HG02610 (cell line): ENCODE measurements around the gene SLC39A1.
"Not testable (repeated sequence)": the region's sequence is repeated elsewhere in the genome, so short reads cannot be mapped to it uniquely, and the experiment has no call there.

Experiments
- ATAC-seq: cut with Tn5 transposase; IDR thresholded peaks from one replicate; pipeline ENCODE4 v1.9.1; 2021; ENCODE audit warnings: mild to moderate bottlenecking, moderate library complexity; ENCODE audit not compliant: unreplicated experiment

SLC39A1 gene

DNA sequence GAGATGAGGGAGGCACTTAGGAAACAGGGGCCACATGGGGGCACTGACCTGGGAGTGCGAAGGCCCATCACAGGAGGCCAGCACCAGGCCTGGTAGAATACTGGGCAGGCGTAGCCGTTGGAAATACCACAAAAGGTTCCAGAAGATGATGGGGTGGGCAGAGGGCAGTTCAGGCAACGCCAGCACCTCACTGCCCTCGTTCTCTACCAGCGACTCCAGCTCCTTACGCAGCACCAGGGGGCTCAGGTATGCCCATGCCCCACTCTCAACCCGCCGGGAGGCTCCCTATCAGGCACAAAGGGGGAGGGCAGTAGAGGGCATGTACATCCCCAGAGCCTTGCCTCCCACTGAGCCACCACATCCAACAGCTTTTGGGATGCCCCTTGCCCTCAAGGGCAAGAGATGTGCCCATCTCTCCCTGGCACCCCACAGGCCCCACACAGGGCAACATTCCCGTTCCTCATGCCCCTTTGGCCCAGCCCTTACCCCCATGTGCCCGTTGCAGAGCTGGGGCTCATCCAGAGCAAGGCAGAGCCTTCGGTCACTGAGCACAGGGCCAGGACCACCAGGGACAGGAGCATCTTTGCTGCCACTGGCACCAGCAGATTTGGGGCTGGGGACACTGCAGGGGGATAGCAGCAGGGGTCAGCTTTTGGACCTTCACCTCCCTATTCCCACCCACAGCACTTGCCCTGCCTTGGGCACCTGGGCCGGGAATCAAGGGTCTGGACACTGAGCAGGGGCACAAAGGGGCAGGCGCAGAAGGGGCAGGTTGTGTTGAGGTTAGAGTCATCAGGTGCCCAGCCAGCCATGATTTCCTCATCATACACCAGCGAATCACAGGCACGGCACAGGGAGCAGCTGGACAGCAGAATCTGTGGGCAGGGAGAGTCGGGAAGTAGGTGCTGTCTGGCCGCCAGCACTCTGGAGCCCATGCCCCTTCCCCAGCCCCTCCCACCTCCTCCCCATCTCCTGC lies 30.9 kb downstream of the SLC39A1 start:
- ATAC-seq, result no peak

DNA sequence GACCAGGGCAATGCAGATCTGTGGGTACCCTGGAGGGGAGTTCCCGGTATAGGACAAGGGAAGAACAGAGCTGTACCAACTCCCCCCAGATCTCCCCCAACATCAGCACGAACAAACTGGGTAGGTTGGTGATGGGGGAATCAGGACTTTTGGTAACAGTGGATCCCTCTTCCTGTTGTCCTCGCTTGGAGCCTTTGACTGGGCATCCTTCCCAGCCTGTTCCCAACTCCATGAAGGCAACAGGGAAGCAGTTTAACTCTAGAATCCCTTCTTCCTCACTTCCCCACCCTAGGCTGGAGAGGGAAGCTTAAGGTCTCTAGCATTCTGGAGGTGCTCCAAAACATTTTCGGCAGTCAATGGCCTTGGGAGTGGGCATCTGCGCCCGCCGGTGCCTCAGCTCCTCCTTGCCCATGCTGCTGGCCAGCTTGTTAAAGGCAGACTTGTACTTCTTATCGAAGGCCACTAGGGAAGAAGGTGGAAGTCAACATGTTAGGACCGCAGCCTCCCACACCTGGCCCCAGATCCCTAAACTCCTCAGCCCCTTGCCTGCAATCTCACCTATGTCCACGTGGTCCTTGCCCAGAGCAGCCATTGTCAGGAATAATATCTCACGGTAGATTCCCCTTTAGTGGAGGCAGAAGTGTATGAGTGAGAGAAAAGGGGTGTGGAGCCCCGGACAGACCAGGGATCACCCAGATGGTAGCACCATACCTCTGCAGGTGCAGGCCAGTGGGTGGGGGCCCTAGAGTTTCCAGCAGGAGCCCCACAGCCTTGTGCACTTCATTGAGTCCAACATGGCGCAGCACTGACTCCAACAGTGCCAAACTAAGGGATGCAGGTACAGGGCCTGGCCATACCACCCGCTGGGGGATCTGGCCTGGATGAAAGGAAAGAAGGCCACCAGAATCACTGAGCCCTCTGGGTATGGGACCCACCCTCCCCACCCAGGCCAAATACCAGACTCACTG lies 33.1 kb downstream of the SLC39A1 start:
- no peak for ATAC-seq

GRCh38 chr1:153929426-153929825 lies 33.9 kb downstream of the SLC39A1 start:
- no peak for ATAC-seq

GRCh38 chr1:153928791-153929341 lies 34.5 kb downstream of the SLC39A1 start:
- no peak for ATAC-seq

GRCh38 chr1:153928245-153928644 lies 35.1 kb downstream of the SLC39A1 start:
- ATAC-seq, result no peak

DNA sequence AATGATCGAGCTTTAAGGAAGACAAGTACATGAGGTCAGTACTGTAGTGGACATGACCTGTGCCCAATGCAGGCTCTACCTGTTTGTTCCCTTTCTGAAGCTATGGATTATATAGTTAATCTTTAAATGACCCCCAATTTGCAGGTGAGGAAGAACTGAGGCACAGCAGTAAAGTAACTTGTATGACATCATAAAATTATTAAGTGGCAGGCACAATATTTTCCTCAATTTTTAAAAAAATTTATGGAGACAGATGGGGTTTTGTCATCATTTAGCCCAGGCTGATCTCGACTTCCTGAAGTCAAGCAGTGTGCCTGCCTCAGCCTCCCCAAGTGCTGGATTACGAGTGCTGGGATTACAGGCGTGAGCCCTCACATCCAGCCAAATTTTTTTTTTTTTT lies 36.9 kb downstream of the SLC39A1 start:
- ATAC-seq, result no peak

DNA sequence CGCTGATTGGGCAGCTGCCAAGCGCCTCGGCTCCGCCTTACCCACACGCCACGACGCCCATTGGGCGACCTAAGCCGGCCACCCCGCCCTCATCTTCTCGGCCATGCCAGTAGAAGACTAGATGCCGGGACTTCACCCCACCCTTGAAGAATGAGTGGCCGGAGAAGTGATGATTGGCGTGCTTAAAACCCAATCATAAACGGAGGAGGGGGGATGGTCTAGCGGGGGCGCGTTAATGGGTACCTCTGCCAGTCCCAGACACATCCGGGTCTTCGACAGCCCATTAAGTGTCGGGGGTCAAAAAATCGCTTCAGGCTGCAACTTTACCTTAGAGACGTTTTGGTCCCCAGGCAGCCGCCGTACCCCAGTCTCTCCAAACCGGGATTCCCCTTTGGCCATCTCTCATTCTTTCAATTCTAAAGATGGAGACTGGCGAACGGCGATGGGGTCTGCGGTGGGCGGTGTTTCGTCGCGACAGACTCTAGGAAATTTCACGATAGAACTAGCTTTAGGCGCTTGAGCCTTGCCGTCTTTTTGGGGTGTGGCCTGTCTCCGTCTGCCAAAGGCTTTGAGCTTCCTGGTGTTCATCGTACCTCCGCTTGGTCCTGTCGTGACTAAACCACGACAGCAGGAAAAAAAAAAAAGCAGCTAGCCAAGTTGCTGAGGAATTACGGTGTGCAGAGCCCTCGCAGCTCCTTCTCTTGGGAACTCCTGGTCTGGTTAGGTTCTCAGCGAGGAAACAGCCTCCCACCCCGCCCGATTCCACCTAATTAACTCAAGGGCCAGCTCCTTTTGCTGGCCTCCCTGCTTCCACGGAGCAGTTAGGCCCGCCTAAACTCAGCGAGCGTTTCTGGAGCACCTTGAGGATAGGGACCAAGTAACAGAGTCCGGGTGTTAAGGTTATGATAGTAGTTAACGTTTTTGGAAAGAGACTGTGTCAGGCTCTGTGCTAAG lies 40.1 kb downstream of the SLC39A1 start, which contains the start of gene GATAD2B:
Gene GATAD2B (minus strand): TSS at position 1 of the 954 bp plus-strand sequence. CDS start 94,625 bp downstream, outside the sequence.
- ATAC-seq, result peak; percentile 94

GRCh38 chr1:153922076-153922971 lies 41.0 kb downstream of the SLC39A1 start:
- ATAC-seq, result peak; percentile 14

GRCh38 chr1:153921803-153922075 lies 41.6 kb downstream of the SLC39A1 start:
- no peak for ATAC-seq

GRCh38 chr1:153921080-153921802 lies 42.1 kb downstream of the SLC39A1 start:
- no peak for ATAC-seq

DNA sequence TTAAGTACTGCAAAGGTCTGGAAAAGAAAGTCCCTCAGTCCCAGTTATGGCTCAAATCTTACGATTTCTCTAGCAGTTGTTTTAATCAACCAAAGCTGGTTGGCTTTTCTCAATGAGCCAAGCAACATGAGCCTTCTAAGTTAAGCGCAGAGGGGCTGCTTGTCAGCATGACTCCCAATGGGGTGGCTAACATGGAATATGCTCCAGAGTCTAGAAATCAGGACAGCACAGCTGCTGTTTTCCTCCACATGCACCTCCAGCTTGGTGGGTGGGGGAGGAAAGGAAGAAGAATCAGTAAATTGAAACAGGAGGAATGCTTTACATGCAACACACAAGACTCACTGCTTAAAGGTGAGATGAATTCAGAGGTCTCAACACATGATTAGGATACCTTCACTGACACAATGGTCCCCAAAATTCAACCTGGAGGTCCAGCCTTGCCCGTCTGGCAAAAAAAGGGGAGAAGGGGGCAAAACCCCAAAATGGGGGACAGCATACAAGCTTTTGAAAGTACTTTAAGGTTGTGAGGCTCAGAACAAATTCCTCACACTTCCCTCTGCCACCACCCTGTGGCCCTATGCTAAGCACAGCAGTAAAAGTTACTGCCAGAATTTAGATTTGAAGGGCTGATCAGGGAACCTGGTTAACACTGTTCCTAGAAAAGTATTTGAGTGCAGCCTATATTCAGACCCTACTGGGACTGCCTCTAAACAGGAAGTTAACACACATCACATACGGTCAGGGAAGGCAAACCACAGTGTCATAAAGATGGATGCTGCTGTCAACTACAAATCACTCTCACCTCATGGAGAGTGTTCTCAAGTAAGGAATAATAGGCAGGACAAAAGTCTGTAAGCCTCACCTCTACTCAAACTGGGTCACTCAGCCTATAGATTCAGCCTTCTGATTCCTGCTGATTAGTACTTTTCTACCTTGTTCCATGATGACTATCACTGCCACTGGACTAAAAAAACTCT lies 43.2 kb downstream of the SLC39A1 start:
- no peak for ATAC-seq

- no peak for ATAC-seq
Observed at GRCh38 chr1:153916297-153916696, 47.0 kb downstream of the SLC39A1 start.

DNA sequence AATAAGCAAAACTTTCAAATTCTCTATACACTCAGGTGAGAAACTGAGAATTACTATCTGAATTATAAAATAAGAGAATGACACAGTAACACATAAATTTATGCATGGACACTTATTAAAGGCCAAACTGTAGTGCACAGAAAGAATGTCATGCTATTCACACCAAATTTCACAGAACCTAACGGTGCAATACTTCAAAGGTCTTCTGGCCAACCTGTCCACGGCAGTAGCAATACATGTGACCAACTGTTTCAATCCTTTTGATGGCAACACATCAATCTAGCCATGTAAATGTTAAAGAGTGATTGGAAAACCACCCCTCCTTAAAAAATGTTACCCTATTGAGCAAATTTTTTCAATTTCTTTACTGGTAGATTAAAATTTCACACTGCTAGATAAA lies 51.0 kb downstream of the SLC39A1 start:
- ATAC-seq, result no peak

GRCh38 chr1:153910560-153910959 lies 52.8 kb downstream of the SLC39A1 start:
- not testable (repeated sequence) for ATAC-seq
